ENCODE measurements around the gene TBX3.
A peak's percentile ranks its signal among the peaks of the same experiment; 100 is the strongest.

Gene TBX3

GRCh38 chr12:114696443-114697242 lies 12.7 kb upstream of the TBX3 start:
- no peak for FAIRE-seq

GRCh38 chr12:114695305-114695592 lies 11.3 kb upstream of the TBX3 start:
- no peak for FAIRE-seq

GRCh38 chr12:114694436-114695304 lies 10.7 kb upstream of the TBX3 start:
- no peak for FAIRE-seq

GRCh38 chr12:114693532-114693931 lies 9.6 kb upstream of the TBX3 start:
- no peak for FAIRE-seq

GRCh38 chr12:114693059-114693531 lies 9.1 kb upstream of the TBX3 start:
- no peak for FAIRE-seq

- no peak for FAIRE-seq
Observed at GRCh38 chr12:114692186-114693058, 8.4 kb upstream of the TBX3 start.

GRCh38 chr12:114691763-114692185 lies 7.8 kb upstream of the TBX3 start:
- no peak for FAIRE-seq

GRCh38 chr12:114691196-114691595 lies 7.2 kb upstream of the TBX3 start:
- FAIRE-seq: no peak

- no peak for FAIRE-seq
Observed at GRCh38 chr12:114690267-114691135, 6.5 kb upstream of the TBX3 start.

GRCh38 chr12:114689075-114689994 lies 5.4 kb upstream of the TBX3 start:
- no peak for FAIRE-seq

- FAIRE-seq: no peak
Observed at GRCh38 chr12:114688256-114688845, 4.4 kb upstream of the TBX3 start.

GRCh38 chr12:114687802-114688201 lies 3.8 kb upstream of the TBX3 start:
- peak; percentile 66 for FAIRE-seq

GRCh38 chr12:114686773-114687500 lies 3.0 kb upstream of the TBX3 start:
- no peak for FAIRE-seq

- no peak for FAIRE-seq
Observed at GRCh38 chr12:114686426-114686772, 2.4 kb upstream of the TBX3 start.

- no peak for FAIRE-seq
Observed at GRCh38 chr12:114685869-114686268, 1.9 kb upstream of the TBX3 start.

GRCh38 chr12:114685320-114685781 lies 1.4 kb upstream of the TBX3 start:
- FAIRE-seq: no peak

GRCh38 chr12:114684870-114685273 lies 897 bp upstream of the TBX3 start:
- FAIRE-seq: no peak

GRCh38 chr12:114683709-114684097 lies 272 bp downstream of the TBX3 start:
- FAIRE-seq: no peak

Data from endometrium (tissue), 2 donors.